ENCODE measurements around the gene SLC35F3. TPM values are rescaled to one million over a fixed set of nuclear protein-coding genes. Genes with fewer than 3 reads are reported as not detected.
A peak's percentile ranks its signal among the peaks of the same experiment; 100 is the strongest.

Gene SLC35F3
- total RNA-seq, 1 donor from 2014 or later: 0.57 TPM

DNA sequence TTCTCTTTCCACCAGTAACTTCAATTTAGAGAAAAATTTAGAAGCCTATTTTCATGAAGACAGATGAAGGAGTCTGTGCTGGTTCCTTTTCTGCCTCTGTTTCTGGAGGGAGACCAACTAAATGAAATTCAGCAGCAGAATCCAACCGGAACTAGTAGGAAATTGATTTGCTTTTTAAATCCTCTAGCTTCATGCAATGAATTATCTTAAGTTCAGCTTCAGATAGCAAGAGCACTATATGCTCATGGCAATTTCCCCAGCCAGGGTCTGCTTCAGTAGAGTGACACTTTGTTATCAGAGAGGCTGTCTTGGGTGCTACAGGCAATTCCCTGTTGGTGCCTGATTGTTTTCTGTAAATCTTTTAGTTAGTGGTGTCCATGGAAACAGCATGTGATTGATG lies 189.7 kb downstream of the SLC35F3 start:
- H3K27ac Mint-ChIP-seq (ENCODE audit: unreplicated experiment): no peak overlapping the region
- H3K4me1 Mint-ChIP-seq (ENCODE audit: low read depth, unreplicated experiment): no peaks in the 10 kb centered on the region
- no peaks in the 10 kb centered on the region for H3K36me3 Mint-ChIP-seq (ENCODE audit: low read depth, unreplicated experiment)
- Histone ChIP-seq H3K27ac (ENCODE audit: low read depth, low read length) (no peak overlapping the region), H3K36me3 (ENCODE audit: insufficient read depth, low read length) (no peaks in the 10 kb centered on the region), H2AFZ (ENCODE audit: low read depth, low read length) (no peak overlapping the region), H3K4me1 (ENCODE audit: insufficient read depth, low read length) (no peaks in the 10 kb centered on the region), H3K27me3 (ENCODE audit: insufficient read depth, low read length) (no peaks in the 10 kb centered on the region), H3K4me2 (ENCODE audit: low read length) (no peak overlapping the region), H3K79me2 (ENCODE audit: insufficient read depth, low read length) (peaks cover 5% of the 10 kb centered on the region), H3K9ac (ENCODE audit: low read length) (no peak overlapping the region), H3K9me3 (ENCODE audit: insufficient read depth, low read depth, low read length) (no peaks in the 10 kb centered on the region), H4K20me1 (ENCODE audit: insufficient read depth, low read length) (no peaks in the 10 kb centered on the region), H3K4me3 (ENCODE audit: insufficient read depth, low read depth, low read length) (no peak overlapping the region)
- FAIRE-seq: no peak
- no peak for TF ChIP-seq EZH2 (IDR thresholded peaks at IDR 0.05; ENCODE audit: insufficient read depth, low read length)
- TF ChIP-seq, protein P1, sequence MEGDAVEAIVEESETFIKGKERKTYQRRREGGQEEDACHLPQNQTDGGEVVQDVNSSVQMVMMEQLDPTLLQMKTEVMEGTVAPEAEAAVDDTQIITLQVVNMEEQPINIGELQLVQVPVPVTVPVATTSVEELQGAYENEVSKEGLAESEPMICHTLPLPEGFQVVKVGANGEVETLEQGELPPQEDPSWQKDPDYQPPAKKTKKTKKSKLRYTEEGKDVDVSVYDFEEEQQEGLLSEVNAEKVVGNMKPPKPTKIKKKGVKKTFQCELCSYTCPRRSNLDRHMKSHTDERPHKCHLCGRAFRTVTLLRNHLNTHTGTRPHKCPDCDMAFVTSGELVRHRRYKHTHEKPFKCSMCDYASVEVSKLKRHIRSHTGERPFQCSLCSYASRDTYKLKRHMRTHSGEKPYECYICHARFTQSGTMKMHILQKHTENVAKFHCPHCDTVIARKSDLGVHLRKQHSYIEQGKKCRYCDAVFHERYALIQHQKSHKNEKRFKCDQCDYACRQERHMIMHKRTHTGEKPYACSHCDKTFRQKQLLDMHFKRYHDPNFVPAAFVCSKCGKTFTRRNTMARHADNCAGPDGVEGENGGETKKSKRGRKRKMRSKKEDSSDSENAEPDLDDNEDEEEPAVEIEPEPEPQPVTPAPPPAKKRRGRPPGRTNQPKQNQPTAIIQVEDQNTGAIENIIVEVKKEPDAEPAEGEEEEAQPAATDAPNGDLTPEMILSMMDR (IDR thresholded peaks at IDR 0.05; ENCODE audit: insufficient read depth, low read depth, low read length): no peak
- DNase-seq (ENCODE audit: low read depth): no peak
- H3K27me3 Mint-ChIP-seq (ENCODE audit: low read depth, unreplicated experiment): peaks cover 6% of the 10 kb centered on the region
- H3K9me3 Mint-ChIP-seq (ENCODE audit: unreplicated experiment): peaks cover 5% of the 10 kb centered on the region
- no peak overlapping the region for H3K4me3 Mint-ChIP-seq (ENCODE audit: unreplicated experiment)

DNA sequence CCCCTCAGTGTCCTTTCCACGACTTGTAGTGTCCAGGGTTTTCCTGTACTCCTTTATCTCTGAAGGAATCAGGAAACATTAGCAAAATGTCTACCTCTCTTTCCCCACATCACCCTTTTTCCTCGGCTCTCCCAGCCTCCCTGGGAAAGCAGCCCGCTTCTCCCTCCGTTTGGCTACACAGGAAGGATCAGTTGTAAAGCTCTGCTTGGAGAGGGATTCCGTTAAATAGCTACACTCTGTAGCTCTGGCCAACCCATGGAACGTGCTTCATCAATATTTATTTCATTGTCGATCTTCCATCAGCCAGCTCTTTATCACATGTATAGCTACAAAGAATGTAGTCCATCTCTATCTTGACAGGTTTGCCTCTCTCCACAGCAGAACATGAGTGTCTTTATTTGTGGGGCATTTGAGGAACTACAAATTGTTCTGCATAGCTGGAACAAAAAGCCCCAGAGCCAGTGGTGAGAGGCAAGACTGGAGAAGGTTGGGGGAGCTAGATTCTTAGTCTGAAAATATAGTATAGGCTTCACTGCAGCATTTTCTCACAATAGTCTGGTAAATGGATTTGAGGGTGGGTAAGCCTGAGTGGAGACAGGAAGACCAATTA lies 191.8 kb downstream of the SLC35F3 start:
- Histone ChIP-seq H4K20me1 (ENCODE audit: insufficient read depth, low read length) (no peaks in the 10 kb centered on the region), H3K4me3 (ENCODE audit: insufficient read depth, low read depth, low read length) (no peak overlapping the region), H3K27me3 (ENCODE audit: insufficient read depth, low read length) (no peaks in the 10 kb centered on the region), H3K9ac (ENCODE audit: low read length) (no peak overlapping the region), H3K4me1 (ENCODE audit: insufficient read depth, low read length) (no peaks in the 10 kb centered on the region), H3K79me2 (ENCODE audit: insufficient read depth, low read length) (peaks cover 5% of the 10 kb centered on the region), H3K4me2 (ENCODE audit: low read length) (no peak overlapping the region), H3K36me3 (ENCODE audit: insufficient read depth, low read length) (no peaks in the 10 kb centered on the region), H2AFZ (ENCODE audit: low read depth, low read length) (no peak overlapping the region), H3K27ac (ENCODE audit: low read depth, low read length) (no peak overlapping the region), H3K9me3 (ENCODE audit: insufficient read depth, low read depth, low read length) (no peaks in the 10 kb centered on the region)
- H3K36me3 Mint-ChIP-seq (ENCODE audit: low read depth, unreplicated experiment): no peaks in the 10 kb centered on the region
- no peaks in the 10 kb centered on the region for H3K9me3 Mint-ChIP-seq (ENCODE audit: unreplicated experiment)
- H3K4me1 Mint-ChIP-seq (ENCODE audit: low read depth, unreplicated experiment): no peaks in the 10 kb centered on the region
- no peak overlapping the region for H3K4me3 Mint-ChIP-seq (ENCODE audit: unreplicated experiment)
- DNase-seq (ENCODE audit: low read depth): no peak
- no peak for FAIRE-seq
- TF ChIP-seq EZH2 (IDR thresholded peaks at IDR 0.05; ENCODE audit: insufficient read depth, low read length): no peak
- TF ChIP-seq, protein P1 (IDR thresholded peaks at IDR 0.05; ENCODE audit: insufficient read depth, low read depth, low read length): no peak
- peaks cover 6% of the 10 kb centered on the region for H3K27me3 Mint-ChIP-seq (ENCODE audit: low read depth, unreplicated experiment)
- H3K27ac Mint-ChIP-seq (ENCODE audit: unreplicated experiment): no peak overlapping the region

DNA sequence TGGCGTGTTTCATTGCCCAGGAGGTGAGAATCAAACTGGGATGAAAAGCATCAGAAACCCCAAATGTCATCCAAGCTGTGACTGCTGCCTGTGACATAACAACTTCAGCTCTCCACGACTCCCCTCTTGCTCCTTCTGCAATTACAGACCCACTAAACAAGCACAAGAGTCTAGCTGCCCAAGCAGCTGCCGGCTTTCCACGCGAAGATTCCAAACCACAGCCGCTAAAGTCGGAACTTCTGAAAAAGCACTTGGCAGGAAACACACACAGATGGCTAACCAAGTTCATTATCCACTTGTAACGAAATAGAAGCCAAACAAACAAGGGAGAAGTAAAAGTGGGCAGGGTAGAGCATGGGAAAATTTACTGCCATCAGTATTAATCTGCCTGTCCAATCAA lies 198.1 kb downstream of the SLC35F3 start:
- Histone ChIP-seq H3K36me3 (ENCODE audit: insufficient read depth, low read length) (no peaks in the 10 kb centered on the region), H3K27me3 (ENCODE audit: insufficient read depth, low read length) (no peaks in the 10 kb centered on the region), H3K4me2 (ENCODE audit: low read length) (peak overlapping the region; percentile 13), H3K27ac (ENCODE audit: low read depth, low read length) (no peak overlapping the region), H3K9me3 (ENCODE audit: insufficient read depth, low read depth, low read length) (no peaks in the 10 kb centered on the region), H3K79me2 (ENCODE audit: insufficient read depth, low read length) (peaks cover 5% of the 10 kb centered on the region), H4K20me1 (ENCODE audit: insufficient read depth, low read length) (no peaks in the 10 kb centered on the region), H3K9ac (ENCODE audit: low read length) (no peak overlapping the region), H3K4me3 (ENCODE audit: insufficient read depth, low read depth, low read length) (no peak overlapping the region), H2AFZ (ENCODE audit: low read depth, low read length) (no peak overlapping the region), H3K4me1 (ENCODE audit: insufficient read depth, low read length) (no peaks in the 10 kb centered on the region)
- FAIRE-seq (no peak), DNase-seq (ENCODE audit: low read depth) (peak; percentile 71)
- Mint-ChIP-seq H3K4me1 (ENCODE audit: low read depth, unreplicated experiment) (no peaks in the 10 kb centered on the region), H3K9me3 (ENCODE audit: unreplicated experiment) (no peaks in the 10 kb centered on the region), H3K4me3 (ENCODE audit: unreplicated experiment) (no peak overlapping the region), H3K27me3 (ENCODE audit: low read depth, unreplicated experiment) (peaks cover 8% of the 10 kb centered on the region), H3K36me3 (ENCODE audit: low read depth, unreplicated experiment) (no peaks in the 10 kb centered on the region), H3K27ac (ENCODE audit: unreplicated experiment) (no peak overlapping the region)
- no peak for TF ChIP-seq EZH2 (IDR thresholded peaks at IDR 0.05; ENCODE audit: insufficient read depth, low read length)
- TF ChIP-seq, protein P1 (IDR thresholded peaks at IDR 0.05; ENCODE audit: insufficient read depth, low read depth, low read length): no peak

Data from astrocyte (in vitro differentiated cells and primary cell).